Uterus (tissue), 2 donors: Measurements from ENCODE around the gene TMEM26.

Source experiments
- CTCF ChIP-seq, 4 experiments: fragments of 200-600 bp in 2 of 4; fragments of 450-650 bp in 2 of 4; sonication (generic) in 2 of 4; IDR thresholded peaks; one replicate each; pipeline ENCODE4 v1.5.1; 2016 to 2019; ENCODE audit warnings: antibody characterized with exemption in 4 of 4, mild to moderate bottlenecking in 2 of 4, moderate library complexity in 1 of 4
- POLR2A ChIP-seq, 2 donors: fragments of 450-650 bp; IDR thresholded peaks; one replicate each; pipeline ENCODE4 v1.6.1; 2016; ENCODE audit warnings: antibody characterized with exemption in 2 of 2, mild to moderate bottlenecking in 1 of 2, moderate library complexity in 1 of 2

GRCh38 chr10:61406242-61406641, 46.9 kb downstream of the TMEM26 start:
- TF ChIP-seq CTCF (IDR thresholded peaks at IDR 0.05) (no peak), POLR2A (IDR thresholded peaks at IDR 0.05) (no peak)
